Measurements from ENCODE around the gene FUOM. TPM values are rescaled to one million over a fixed set of nuclear protein-coding genes. Genes with fewer than 3 reads are reported as not detected.

Gene FUOM
- total and polyA plus RNA-seq, 2 of the 8 experiments (the other 6 are each of a cell fraction or from before 2014, with no cell fraction given): 22.0 to 30.4 TPM

DNA sequence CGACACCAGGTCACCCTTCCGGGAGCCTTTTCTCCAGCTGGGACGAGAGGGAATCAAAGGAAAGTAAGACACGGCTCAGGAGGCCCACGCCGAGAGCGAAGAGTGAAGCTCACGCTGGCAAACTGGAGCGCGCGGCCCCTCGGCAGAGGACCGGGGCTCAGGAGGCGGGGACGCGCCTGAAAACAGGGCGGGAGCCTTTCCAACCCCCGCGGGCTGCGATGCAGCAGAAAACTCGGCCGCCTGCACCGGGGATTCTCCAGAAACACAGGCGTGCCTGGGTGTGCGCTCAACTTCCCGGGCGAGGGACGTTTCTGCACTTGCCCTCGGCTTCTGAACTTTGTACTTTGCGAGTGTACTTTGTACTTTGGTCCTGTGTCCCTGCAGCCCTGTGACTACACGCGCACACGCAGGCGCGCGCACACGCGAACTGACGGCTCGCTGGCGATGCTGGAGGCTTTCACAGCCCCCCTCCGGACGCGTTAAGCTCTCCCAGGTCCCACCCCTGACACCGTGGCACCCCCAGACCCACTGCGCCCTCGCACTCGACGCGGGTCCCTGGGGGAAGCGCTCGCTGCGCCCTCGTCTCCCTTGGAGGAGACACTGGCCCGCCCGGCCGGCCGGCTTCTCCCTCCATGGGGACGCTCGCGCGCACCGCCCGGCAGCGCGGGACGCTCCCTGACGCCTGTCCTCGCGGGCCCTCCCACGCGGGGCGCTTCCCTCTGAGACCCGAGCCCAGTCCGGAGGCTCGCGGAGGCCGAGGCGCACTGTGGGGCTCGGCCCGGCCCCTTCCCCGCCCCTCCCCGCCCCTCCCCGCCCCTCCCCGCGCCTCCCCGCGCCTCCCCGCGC lies 20.7 kb upstream of the FUOM start (continued):
- TF ChIP-seq, protein P1, sequence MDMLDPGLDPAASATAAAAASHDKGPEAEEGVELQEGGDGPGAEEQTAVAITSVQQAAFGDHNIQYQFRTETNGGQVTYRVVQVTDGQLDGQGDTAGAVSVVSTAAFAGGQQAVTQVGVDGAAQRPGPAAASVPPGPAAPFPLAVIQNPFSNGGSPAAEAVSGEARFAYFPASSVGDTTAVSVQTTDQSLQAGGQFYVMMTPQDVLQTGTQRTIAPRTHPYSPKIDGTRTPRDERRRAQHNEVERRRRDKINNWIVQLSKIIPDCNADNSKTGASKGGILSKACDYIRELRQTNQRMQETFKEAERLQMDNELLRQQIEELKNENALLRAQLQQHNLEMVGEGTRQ (IDR thresholded peaks at IDR 0.05; ENCODE audit: low read length): no peak
- TF ChIP-seq POLR2AphosphoS5 (IDR thresholded peaks at IDR 0.05; ENCODE audit: low read depth, low read length) (no peak), TAF7 (optimal IDR thresholded peaks at IDR 0.05; ENCODE audit: borderline replicate concordance, low read depth, low read length) (no peak), BRCA1 (IDR thresholded peaks at IDR 0.05; ENCODE audit: low read depth, low read length) (no peak), TCF12 (IDR thresholded peaks at IDR 0.05; ENCODE audit: low read depth, low read length) (no peak), SAP30 (IDR thresholded peaks at IDR 0.05; ENCODE audit: insufficient read depth, insufficient replicate concordance, low read length) (no peak), SUZ12 (IDR thresholded peaks at IDR 0.05; ENCODE audit: low read length) (peak; percentile 67), EP300 (IDR thresholded peaks at IDR 0.05; ENCODE audit: borderline replicate concordance in 1 of 2, low read depth in 2 of 2, low read length in 2 of 2) (no peak), EZH2 (IDR thresholded peaks at IDR 0.05; ENCODE audit: low read depth, low read length, severe bottlenecking) (peak; percentile 55)
- TF ChIP-seq, protein P2, sequence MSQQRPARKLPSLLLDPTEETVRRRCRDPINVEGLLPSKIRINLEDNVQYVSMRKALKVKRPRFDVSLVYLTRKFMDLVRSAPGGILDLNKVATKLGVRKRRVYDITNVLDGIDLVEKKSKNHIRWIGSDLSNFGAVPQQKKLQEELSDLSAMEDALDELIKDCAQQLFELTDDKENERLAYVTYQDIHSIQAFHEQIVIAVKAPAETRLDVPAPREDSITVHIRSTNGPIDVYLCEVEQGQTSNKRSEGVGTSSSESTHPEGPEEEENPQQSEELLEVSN (IDR thresholded peaks at IDR 0.05): 0 out of 2 replicates have a peak, but pooled peaks have one; percentile 16
